HEK293 (cell line): Measurements from ENCODE around the gene THAP11.

ENCODE experiments used
- CTCF ChIA-PET: fragments of 350-600 bp; formaldehyde crosslinking; extraction: SDS; loops from one replicate; lab custom pipeline; 2021; ENCODE audit warnings: antibody characterized with exemption; lab: Yijun Ruan, JAX
- POLR2A ChIA-PET: fragments of 300-600 bp; formaldehyde crosslinking; extraction: SDS; loops from one replicate; lab custom pipeline; 2020; ENCODE audit warnings: antibody characterized with exemption, inconsistent platforms; lab: Yijun Ruan, JAX
- H3K27ac ChIP-seq: fragments of 200-500 bp; sonication (Bioruptor generic); 2 replicates; pipeline ENCODE4 v1.5.1; 2014; ENCODE audit warnings: low read depth, low read length, control low read depth, inconsistent platforms; ENCODE audit errors: extremely low read depth
- H3K36me3 ChIP-seq, 2 experiments: fragments of 200-500 bp in 1 of 2; sonication (Bioruptor generic) in 1 of 2; 1 replicate in 1 of 2; 2 replicates in 1 of 2; pipeline ENCODE4 v1.5.1; 2014 to 2017; ENCODE audit warnings: inconsistent platforms in 2 of 2, low read length in 2 of 2; ENCODE audit not compliant: control insufficient read depth in 2 of 2, insufficient read depth in 1 of 2
- H3K4me1 ChIP-seq: fragments of 200-500 bp; sonication (Bioruptor generic); 2 replicates; pipeline ENCODE4 v1.5.1; 2014; ENCODE audit warnings: mild to moderate bottlenecking, low read length, inconsistent platforms; ENCODE audit not compliant: control insufficient read depth, insufficient read depth
- H3K4me3 ChIP-seq: 2 replicates; pipeline ENCODE4 v1.5.1; 2011; ENCODE audit warnings: low read depth, mild to moderate bottlenecking, control low read depth, low read length, moderate library complexity
- H3K9me3 ChIP-seq: fragments of 200-500 bp; sonication (Bioruptor generic); 2 replicates; pipeline ENCODE4 v1.5.1; 2014; ENCODE audit warnings: low read depth, low read length, inconsistent platforms; ENCODE audit not compliant: control insufficient read depth, insufficient read depth
- GLI4 ChIP-seq: fragments of 450-650 bp; formaldehyde crosslinking; IDR thresholded peaks from 2 replicates; pipeline ENCODE4 v1.5.1; 2016; ENCODE audit warnings: missing biosample characterization, missing genetic modification characterization
- MZF1 ChIP-seq: fragments of 450-650 bp; formaldehyde crosslinking; IDR thresholded peaks from 2 replicates; pipeline ENCODE4 v1.5.1; 2017; ENCODE audit warnings: missing biosample characterization, missing genetic modification characterization, borderline replicate concordance
- PATZ1 ChIP-seq: fragments of 450-650 bp; formaldehyde crosslinking; IDR thresholded peaks from 2 replicates; pipeline ENCODE4 v1.5.1; 2016; ENCODE audit warnings: missing biosample characterization, missing genetic modification characterization
- PRDM2 ChIP-seq: fragments of 450-650 bp; formaldehyde crosslinking; IDR thresholded peaks from 2 replicates; pipeline ENCODE4 v1.5.1; 2016; ENCODE audit warnings: missing biosample characterization, missing genetic modification characterization, borderline replicate concordance
- WT1 ChIP-seq: fragments of 450-650 bp; formaldehyde crosslinking; IDR thresholded peaks from 2 replicates; pipeline ENCODE4 v1.5.1; 2016; ENCODE audit warnings: missing biosample characterization, missing genetic modification characterization
- ZFHX2 ChIP-seq: fragments of 450-650 bp; formaldehyde crosslinking; conservative IDR thresholded peaks from 2 replicates; pipeline ENCODE4 v1.5.1; 2016; ENCODE audit warnings: missing biosample characterization, missing genetic modification characterization
- ZNF140 ChIP-seq: fragments of 450-650 bp; formaldehyde crosslinking; IDR thresholded peaks from 2 replicates; pipeline ENCODE4 v1.5.1; 2016; ENCODE audit warnings: missing biosample characterization, missing genetic modification characterization
- ZNF169 ChIP-seq: fragments of 450-650 bp; formaldehyde crosslinking; IDR thresholded peaks from 2 replicates; pipeline ENCODE4 v1.5.1; 2016; ENCODE audit warnings: missing biosample characterization, missing genetic modification characterization
- ZNF211 ChIP-seq: fragments of 450-650 bp; formaldehyde crosslinking; IDR thresholded peaks from 2 replicates; pipeline ENCODE4 v1.5.1; 2016; ENCODE audit warnings: low read depth, missing biosample characterization, missing genetic modification characterization
- ZNF214 ChIP-seq: fragments of 450-650 bp; formaldehyde crosslinking; IDR thresholded peaks from 2 replicates; pipeline ENCODE4 v1.5.1; 2017; ENCODE audit warnings: missing biosample characterization, mild to moderate bottlenecking, missing genetic modification characterization, borderline replicate concordance
- ZNF280D ChIP-seq: fragments of 450-650 bp; formaldehyde crosslinking; IDR thresholded peaks from 2 replicates; pipeline ENCODE4 v1.5.1; 2016; ENCODE audit warnings: missing biosample characterization, missing genetic modification characterization
- ZNF324 ChIP-seq: fragments of 450-650 bp; formaldehyde crosslinking; IDR thresholded peaks from 2 replicates; pipeline ENCODE4 v1.5.1; 2016; ENCODE audit warnings: missing biosample characterization, missing genetic modification characterization
- ZNF48 ChIP-seq: fragments of 450-650 bp; formaldehyde crosslinking; IDR thresholded peaks from 2 replicates; pipeline ENCODE4 v1.5.1; 2016; ENCODE audit warnings: missing biosample characterization, missing genetic modification characterization
- ZNF558 ChIP-seq: fragments of 450-650 bp; formaldehyde crosslinking; IDR thresholded peaks from 2 replicates; pipeline ENCODE4 v1.5.1; 2016; ENCODE audit warnings: missing biosample characterization, missing genetic modification characterization
- ZNF560 ChIP-seq: fragments of 450-650 bp; formaldehyde crosslinking; IDR thresholded peaks from 2 replicates; pipeline ENCODE4 v1.5.1; 2017; ENCODE audit warnings: missing biosample characterization, missing genetic modification characterization, borderline replicate concordance
- ZNF704 ChIP-seq: fragments of 450-650 bp; formaldehyde crosslinking; IDR thresholded peaks from 2 replicates; pipeline ENCODE4 v1.5.1; 2016; ENCODE audit warnings: missing biosample characterization, missing genetic modification characterization
- ZNF785 ChIP-seq: fragments of 450-650 bp; formaldehyde crosslinking; IDR thresholded peaks from 2 replicates; pipeline ENCODE4 v1.5.1; 2016; ENCODE audit warnings: missing biosample characterization, missing genetic modification characterization
- ZNF830 ChIP-seq: fragments of 450-650 bp; IDR thresholded peaks from 2 replicates; pipeline ENCODE4 v1.5.0; 2018; ENCODE audit warnings: missing biosample characterization, missing genetic modification characterization, low read depth, mild to moderate bottlenecking, moderate library complexity
- ZSCAN16 ChIP-seq: fragments of 450-650 bp; formaldehyde crosslinking; IDR thresholded peaks from 2 replicates; pipeline ENCODE4 v1.5.1; 2016; ENCODE audit warnings: missing biosample characterization, missing genetic modification characterization
- ZSCAN23 ChIP-seq: fragments of 450-650 bp; formaldehyde crosslinking; IDR thresholded peaks from 2 replicates; pipeline ENCODE4 v1.5.1; 2016; ENCODE audit warnings: missing biosample characterization, missing genetic modification characterization

Gene THAP11

GRCh38 chr16:67800338-67800926, 41.7 kb upstream of the THAP11 start (continued):
- TF ChIP-seq ZNF169 (tag by site-specific recombination) (no peak), WT1 (tag by site-specific recombination) (no peak), ZNF830 (tag by site-specific recombination) (no peak), ZNF214 (tag by site-specific recombination) (no peak), ZNF48 (no peak), ZNF704 (tag by site-specific recombination) (no peak), GLI4 (tag by site-specific recombination) (no peak), ZNF558 (no peak)

GRCh38 chr16:67801241-67801640, 40.9 kb upstream of the THAP11 start:
- POLR2A ChIA-PET, result interaction anchor here (1.5 kb wide), 1 partner anchor 82 kb away, joined by 5 read pairs; the partner anchor contains the start of gene GFOD2
- Histone ChIP-seq H3K9me3 (no peaks in the 10 kb centered on the region), H3K4me3 (no peak overlapping the region), H3K36me3 (peaks cover 0 to 51% of the 10 kb centered on the region in 2 experiments; a peak in 2 of 3 replicates), H3K4me1 (peaks cover 5% of the 10 kb centered on the region), H3K27ac (no peak overlapping the region)
- TF ChIP-seq ZSCAN23 (tag by site-specific recombination) (no peak), ZNF169 (tag by site-specific recombination) (no peak), ZNF140 (tag by site-specific recombination) (no peak), MZF1 (tag by site-specific recombination) (no peak), PRDM2 (tag by site-specific recombination) (no peak), ZNF560 (tag by site-specific recombination) (no peak), ZSCAN16 (no peak), PATZ1 (no peak), ZNF324 (tag by site-specific recombination) (no peak), ZNF211 (tag by site-specific recombination) (no peak), ZNF280D (tag by site-specific recombination) (no peak), ZFHX2 (no peak), ZNF785 (tag by site-specific recombination) (no peak)
- CTCF ChIA-PET, result interaction anchor here (0.9 to 1.2 kb wide), 3 partner anchors 13 to 128 kb away, joined by 3 to 4 read pairs (median 3); no protein-coding TSS in a partner anchor
